NCI-H1092 (cell line): ENCODE results near the gene CA10.

Experiments used
- DNase-seq: peaks from one replicate; lab custom pipeline; 2025; lab: John Stamatoyannopoulos, UW

CA10 gene

GRCh38 chr17:51860954-51861561 is 297.5 kb downstream of the CA10 start:
- DNase-seq: peak; percentile 83

DNA sequence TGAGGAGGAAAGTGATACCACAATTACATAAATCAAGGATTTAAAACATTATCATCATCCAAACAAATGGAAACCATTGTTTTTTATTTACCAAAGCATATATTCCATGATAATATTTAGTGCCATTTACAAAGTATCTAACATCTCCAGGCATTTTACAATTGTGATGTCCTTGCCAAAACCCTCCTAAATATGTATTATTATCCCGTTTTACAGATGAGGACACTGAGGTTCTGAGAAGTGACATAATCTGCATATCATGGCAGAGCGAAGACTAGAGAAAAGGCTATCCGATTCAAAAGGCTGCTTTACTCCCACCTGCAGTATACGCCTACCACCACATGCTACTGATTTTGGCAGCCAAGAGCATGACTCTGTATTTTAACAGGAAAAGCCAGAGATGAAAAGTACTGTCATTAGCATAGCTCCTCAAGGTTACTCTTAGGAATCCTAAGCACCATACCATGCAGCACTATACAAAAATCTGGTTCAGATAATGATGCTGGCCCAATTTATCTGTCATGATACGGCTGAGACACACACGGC is 301.4 kb downstream of the CA10 start:
- DNase-seq: peak; percentile 42

- no peak for DNase-seq
Observed at GRCh38 chr17:51855806-51856205, 302.7 kb downstream of the CA10 start.

DNA sequence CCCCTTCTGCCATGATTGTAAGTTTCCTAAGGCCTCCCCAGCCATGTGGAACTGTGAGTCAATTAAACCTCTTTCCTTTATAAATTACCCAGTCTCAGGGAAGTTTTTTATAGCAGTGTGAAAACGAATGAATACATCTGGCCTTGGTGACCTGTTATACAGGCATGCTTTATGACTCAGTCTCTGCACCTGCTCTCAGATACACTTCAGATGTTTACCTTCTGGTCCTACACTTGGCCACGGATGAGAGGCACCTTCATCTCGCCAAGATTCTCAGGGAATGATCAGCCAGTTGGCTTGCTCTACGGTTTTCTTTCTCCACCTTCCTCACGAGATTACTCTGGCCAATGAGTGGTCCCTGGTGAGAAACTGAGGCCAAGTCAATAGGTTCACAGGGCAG is 304.7 kb downstream of the CA10 start:
- DNase-seq: peak; percentile 56

DNA sequence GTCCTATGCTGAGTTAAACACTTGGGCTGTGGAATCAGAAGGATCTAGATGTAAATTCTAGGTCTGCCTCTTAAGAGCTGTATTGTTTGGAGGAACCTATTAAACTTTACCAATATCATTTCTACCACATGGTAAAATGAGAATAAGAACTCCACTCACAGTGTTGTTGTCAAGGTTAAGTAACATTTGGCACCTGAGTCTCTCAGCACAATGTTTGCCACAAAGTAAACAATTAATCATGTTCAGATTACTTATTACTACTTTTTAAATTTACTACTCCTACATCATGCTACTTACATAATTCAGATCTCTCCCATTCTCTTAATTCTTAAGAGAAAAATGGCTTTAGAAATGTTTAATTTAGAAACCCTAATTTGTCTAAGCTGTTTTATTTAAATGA is 305.9 kb downstream of the CA10 start:
- no peak for DNase-seq

- DNase-seq: no peak
Observed at GRCh38 chr17:51850201-51850600, 308.3 kb downstream of the CA10 start.

DNA sequence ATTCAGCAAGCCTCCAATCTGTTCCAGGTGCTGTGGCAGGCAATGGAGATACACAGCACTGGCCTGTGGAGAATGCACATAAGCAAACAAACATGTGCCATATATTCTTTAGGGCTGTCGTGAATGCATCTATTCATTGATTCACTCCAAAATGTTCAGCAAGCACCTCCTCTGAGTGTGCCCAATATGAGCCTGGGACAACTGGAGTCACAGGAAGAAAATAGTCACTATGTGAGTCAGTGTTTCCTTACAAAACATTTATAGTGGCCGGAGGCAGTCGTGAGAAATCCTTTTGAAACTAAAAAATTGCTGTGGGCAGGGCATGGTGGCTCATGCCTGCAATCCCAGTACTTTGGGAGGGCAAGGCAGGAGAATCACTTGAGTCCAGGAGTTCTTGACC is 310.1 kb downstream of the CA10 start:
- DNase-seq: no peak

GRCh38 chr17:51846566-51846965 is 311.9 kb downstream of the CA10 start:
- DNase-seq: no peak

GRCh38 chr17:51845776-51846175 is 312.7 kb downstream of the CA10 start:
- no peak for DNase-seq

DNA sequence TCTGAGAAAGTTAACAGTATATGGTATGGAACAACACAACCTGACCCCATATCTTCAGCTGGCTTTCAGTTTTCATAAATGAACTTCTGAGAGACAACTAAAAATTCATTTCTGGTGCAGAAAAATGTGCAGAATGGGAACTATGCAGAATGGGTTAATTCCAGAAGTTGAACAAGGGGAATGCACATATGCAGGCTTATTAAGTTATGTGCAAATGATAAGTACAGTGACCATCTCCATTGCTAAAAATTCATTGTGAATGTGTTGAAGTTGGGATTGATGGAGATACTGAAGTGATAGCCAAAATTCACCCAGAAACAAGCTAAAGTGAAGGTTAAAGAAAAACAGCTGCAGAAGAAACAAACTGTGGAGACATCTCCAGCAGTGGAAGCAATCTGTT is 315.8 kb downstream of the CA10 start:
- DNase-seq: no peak

- no peak for DNase-seq
Observed at GRCh38 chr17:51841669-51842068, 316.8 kb downstream of the CA10 start.

- DNase-seq: no peak
Observed at GRCh38 chr17:51840688-51841087, 317.8 kb downstream of the CA10 start.

DNA sequence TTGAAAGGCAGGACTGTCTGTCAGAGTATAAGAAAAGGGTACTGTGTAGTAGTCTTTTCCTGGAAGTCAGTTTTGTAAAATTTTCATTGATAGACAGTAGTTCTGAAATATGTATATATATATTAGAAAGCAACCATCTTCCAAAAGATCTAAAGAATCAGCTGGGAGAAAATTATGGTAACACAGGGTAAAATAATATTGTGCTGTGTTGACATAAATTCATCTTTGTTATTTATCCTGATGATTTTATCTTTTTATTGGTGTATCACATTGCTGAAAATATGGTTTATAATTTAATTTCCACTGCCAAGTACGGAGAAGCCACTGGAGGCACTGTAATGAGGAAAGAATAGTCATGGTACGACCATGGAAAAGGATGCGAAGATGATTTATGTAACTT is 324.9 kb downstream of the CA10 start:
- no peak for DNase-seq

- DNase-seq: no peak
Observed at GRCh38 chr17:51833045-51833444, 325.5 kb downstream of the CA10 start.

GRCh38 chr17:51830886-51831285 is 327.6 kb downstream of the CA10 start:
- DNase-seq: no peak

DNA sequence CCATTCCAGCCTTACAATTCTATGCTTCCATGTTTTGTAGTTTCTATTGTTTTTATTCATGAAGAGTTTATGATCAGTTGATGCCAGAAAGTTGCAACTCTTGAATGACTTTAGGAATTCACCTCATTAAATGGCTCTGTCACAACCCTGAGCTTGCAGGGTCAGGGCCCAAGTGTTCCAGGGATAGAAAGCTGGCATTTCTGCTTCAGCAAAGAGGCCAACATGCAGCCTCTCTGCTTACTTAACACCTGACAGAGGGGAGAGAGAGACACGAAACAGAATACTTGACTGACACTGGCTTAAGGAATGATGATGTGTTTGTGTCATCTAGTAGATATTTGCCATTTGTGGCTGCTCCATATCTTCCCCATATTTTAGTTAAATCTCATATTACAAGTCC is 328.1 kb downstream of the CA10 start:
- DNase-seq: no peak

- no peak for DNase-seq
Observed at GRCh38 chr17:51828901-51829300, 329.6 kb downstream of the CA10 start.

DNA sequence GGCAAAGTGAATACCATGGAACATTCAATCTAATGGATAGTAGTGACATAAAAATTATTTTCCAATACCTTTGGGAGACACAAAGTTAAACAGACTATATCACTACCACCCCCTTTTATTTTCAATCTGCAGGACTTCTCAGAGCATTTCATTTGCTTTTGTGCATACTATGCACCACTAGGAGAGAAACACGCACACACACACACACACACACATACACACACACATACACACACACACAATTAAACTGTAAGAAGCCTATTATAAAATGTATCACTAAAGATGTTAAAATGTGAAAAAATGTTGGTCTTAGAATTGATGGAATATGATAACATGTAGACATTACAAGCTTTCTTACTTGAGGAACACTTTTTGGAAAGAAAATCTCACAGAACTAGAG is 331.4 kb downstream of the CA10 start:
- no peak for DNase-seq

- no peak for DNase-seq
Observed at GRCh38 chr17:51820766-51821165, 337.7 kb downstream of the CA10 start.

DNA sequence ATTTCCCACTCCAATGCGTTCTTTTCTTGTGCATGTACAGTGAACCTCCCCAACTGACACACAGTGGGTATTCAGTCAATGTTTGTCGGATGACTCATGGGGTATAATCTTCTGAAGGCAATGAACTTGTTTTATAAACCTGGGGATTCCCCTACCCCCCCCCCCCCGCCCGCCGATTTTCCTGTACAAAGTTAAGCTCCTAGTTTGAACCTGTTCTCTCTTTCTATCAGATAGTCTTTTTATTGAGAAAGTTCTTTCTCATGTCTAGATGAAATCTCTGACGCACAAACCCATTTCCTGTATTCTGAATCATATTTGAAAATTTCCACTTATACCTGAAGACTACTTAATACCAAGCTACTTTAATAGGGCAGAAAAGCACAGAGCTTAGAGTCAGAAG is 338.3 kb downstream of the CA10 start:
- no peak for DNase-seq

- DNase-seq: no peak
Observed at GRCh38 chr17:51819341-51820219, 338.9 kb downstream of the CA10 start.

DNA sequence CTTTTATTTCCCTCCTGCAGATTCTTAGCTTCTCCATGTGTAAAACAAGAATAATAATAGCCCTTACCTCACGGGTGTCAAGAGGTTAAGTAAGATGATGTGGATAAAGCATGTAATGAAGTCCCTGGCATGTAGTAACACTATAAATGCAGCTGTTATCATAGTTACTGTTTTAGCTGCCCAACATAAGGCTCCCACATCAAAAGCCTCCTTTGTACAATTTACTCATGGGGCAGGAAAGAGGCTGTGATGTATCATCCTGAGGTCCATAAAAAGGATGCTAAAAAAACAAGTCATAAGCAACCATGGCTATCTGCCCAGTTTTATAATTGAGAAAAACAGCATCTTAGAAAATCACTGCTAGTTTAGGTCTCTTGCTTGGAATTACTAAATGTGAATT is 339.7 kb downstream of the CA10 start:
- no peak for DNase-seq

DNA sequence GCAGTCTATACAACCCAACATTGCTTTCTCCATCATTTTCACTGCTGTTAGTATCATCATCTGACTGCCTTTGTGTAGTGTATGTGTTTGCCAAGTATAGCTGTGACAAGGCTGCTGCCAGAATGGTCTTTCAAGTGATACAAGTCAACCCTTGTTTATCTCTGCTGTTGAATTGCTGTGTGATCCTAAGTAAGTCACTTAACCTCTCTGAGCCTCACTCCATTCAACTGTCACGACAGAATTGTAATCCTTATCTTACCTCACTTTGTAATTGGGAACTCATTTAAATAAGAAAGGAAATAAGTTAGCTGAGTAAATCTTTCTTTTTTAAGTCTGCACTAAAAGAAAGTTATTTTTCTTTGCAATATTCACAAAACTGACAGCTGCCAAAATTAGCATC is 340.6 kb downstream of the CA10 start:
- no peak for DNase-seq
